GM21528 (cell line): Measurements from ENCODE around the gene MEIS1.

Experiments
- ATAC-seq: cut with Tn5 transposase; IDR thresholded peaks from one replicate; pipeline ENCODE4 v1.9.1; 2021; ENCODE audit warnings: mild to moderate bottlenecking, moderate library complexity; ENCODE audit not compliant: unreplicated experiment, low FRiP score

The MEIS1 gene

DNA sequence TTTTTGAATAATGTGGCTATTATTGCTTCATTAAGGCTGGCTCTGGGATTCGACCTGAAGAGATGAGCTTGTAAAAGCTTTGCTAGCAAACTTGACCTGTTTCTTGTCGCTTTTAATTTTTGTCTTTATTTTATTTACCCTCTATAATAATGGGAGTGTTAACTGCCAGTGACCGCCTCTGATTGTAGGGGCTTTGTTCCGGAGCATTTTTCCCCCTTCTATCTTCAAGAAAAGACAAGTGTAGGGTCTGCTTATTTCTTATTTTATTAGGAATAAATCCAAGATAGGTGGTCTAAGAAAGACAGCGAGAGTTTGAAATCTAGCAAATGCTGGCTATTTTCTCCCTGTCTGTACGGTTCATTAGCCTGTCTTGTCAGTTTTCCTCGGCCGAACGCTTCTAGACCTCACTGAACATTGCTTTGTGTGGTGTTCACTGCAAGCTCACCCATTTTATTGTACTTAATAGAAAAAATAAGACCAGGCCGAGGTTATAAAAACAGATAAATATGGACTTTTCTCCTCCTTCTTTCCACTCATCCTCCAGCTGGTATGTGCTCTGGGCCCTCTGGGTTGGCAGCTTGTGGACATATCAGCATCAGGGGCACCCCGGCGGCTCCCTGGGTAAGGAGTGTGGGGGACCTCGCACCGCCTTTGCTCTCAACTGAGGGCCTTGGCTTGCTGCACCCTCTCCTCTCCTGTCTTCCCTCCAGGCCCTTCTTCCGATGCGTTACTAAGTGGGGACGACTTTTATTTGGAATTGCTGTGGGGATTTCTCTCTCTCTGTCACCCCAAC is 8.5 kb downstream of the MEIS1 start:
- no peak for ATAC-seq

GRCh38 chr2:66443979-66444861 is 9.3 kb downstream of the MEIS1 start:
- ATAC-seq: no peak

GRCh38 chr2:66445076-66445924 is 10.4 kb downstream of the MEIS1 start:
- ATAC-seq: no peak

- ATAC-seq: no peak
Measured at GRCh38 chr2:66445925-66446871, 11.3 kb downstream of the MEIS1 start.

GRCh38 chr2:66446941-66447340 is 12.0 kb downstream of the MEIS1 start:
- no peak for ATAC-seq

GRCh38 chr2:66447677-66448076 is 12.8 kb downstream of the MEIS1 start:
- no peak for ATAC-seq

GRCh38 chr2:66448136-66448991 is 13.4 kb downstream of the MEIS1 start:
- ATAC-seq: no peak

GRCh38 chr2:66452214-66452613 is 17.3 kb downstream of the MEIS1 start:
- no peak for ATAC-seq

- ATAC-seq: no peak
Measured at GRCh38 chr2:66452917-66453316, 18.0 kb downstream of the MEIS1 start.

DNA sequence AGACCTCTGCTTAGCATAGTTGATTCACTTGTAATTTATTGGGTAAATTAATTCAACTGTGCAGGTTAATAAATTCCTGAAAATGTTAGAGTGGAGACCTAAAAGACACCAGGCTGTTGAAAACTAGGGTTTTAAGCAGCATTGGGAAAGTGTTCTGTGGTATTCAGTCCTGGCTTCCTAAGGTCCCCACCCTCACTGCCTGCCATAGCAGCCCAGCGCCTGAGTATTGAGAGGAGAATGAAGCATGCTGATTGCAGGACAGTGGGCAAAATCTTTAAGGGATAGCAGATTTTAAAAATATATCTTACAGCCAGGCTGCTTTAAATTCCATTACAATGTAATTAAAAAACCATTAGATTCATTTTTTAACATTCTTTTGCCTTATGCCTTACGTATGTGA is 20.6 kb downstream of the MEIS1 start:
- no peak for ATAC-seq

DNA sequence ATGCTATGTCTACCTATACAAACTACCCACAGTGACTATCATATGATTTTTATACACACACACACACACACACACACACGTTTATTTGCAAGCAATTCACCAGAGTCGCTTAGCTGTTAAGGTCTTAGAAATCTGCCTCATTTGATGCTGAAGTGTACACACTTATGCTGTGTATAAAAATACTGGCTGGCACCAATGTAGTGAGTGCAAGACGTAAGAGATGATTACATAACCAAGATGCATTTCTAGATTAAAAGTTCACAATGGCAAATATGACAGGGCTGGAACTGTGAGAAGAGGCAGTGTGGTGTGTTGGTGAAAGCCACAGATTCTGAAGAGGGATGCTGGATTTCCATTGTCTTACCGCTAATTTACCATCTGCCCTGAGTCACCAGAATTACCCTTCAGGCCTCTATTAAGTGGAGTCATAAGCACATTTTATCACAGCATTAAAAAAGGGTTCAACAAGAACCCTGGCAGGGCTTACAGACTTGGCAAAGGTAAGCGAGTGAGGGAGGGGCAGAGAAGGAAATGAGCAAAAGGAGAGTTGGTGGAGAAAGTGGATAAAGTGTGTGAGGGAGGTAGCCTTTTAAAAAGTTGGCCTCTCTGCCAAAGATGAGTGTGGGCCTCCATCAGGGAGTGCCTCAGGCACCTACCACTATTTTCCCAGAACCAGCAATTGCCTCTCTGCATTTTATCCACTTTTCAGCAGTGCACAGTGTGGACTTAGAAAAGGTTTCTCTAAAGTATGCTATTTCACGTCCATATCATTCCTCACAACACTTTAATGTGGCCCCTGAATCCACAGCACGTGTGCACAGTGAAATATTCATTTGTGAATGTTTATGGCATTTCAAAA is 21.5 kb downstream of the MEIS1 start:
- ATAC-seq: no peak

DNA sequence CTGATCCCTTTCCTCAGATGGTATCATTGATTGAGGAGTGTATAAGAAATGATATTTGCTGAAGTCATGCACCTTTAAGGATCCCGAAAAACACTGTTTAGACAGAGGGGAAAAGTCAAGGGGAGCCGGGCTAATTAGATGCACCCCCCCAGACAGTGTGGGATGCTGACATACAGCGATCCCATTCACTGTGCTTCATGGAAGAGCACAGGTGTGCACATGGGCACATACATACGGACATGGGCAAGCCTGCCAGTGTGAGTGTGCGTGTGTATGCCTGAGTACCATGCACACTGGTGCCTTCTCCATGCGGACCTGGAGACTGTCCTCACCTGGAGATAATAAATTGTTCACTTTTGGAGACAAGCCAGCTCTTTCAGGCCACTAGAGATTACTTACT is 22.6 kb downstream of the MEIS1 start:
- ATAC-seq: no peak

DNA sequence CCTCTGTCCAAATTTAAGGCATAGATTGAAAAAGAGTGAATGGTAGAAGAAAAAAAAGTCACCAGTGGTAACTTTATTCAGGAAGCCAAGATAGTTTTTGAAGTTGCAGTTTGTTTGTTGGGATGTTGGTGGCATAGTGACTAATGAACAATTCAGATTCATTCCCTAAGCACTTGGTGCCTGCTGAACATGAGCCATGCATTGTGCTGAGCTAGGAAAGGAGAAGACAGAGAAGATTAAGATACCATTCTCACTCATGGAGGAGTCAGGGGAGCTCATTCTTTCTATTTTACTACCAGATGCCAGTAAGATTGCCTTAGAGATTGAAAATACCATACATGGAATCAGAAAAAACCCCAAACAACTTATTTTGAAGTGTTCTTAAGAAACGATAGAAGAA is 25.1 kb downstream of the MEIS1 start:
- ATAC-seq: no peak

- no peak for ATAC-seq
Measured at GRCh38 chr2:66461001-66461663, 26.2 kb downstream of the MEIS1 start.

GRCh38 chr2:66461664-66462500 is 27.0 kb downstream of the MEIS1 start:
- no peak for ATAC-seq

DNA sequence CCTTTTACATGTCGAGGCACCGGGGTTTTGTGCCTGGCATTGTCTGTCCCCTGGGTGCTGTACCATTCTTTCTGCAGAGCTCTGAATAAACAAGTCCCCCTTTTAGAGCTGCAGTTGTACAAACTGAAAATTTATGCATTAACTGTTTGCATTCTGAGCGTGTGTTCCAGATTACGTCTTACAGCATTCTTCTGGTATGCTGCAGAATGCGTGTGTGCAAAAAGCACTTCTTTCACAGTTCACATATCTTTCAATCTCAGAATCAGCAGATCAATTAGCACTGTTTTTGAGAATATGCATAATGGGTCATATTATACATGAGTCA is 27.5 kb downstream of the MEIS1 start:
- no peak for ATAC-seq
